ENCODE data around the gene PICALM. TPM values are rescaled to one million over a fixed set of nuclear protein-coding genes. Genes with fewer than 3 reads are reported as not detected.

The PICALM gene
- total RNA-seq, 1 experiment from 2014 or later: 211 TPM

GRCh38 chr11:86079421-86079820, 10.5 kb upstream of the PICALM start:
- DNase-seq (ENCODE audit: low read depth): no peak

- no peak for DNase-seq (ENCODE audit: low read depth)
Measured at GRCh38 chr11:86073948-86074347, 5.1 kb upstream of the PICALM start.

- no peak for DNase-seq (ENCODE audit: low read depth)
Measured at GRCh38 chr11:86072211-86072610, 3.3 kb upstream of the PICALM start.

- no peak for DNase-seq (ENCODE audit: low read depth)
Measured at GRCh38 chr11:86070142-86071056, 1.5 kb upstream of the PICALM start.

- DNase-seq (ENCODE audit: low read depth): peak; percentile 96
Measured at GRCh38 chr11:86069408-86070101, 671 bp upstream of the PICALM start.

- peak; percentile 23 for DNase-seq (ENCODE audit: low read depth)
Measured at GRCh38 chr11:86068138-86068871, 579 bp downstream of the PICALM start.

GRCh38 chr11:86067851-86068137, 1.1 kb downstream of the PICALM start:
- DNase-seq (ENCODE audit: low read depth): no peak

GRCh38 chr11:86067009-86067850, 1.7 kb downstream of the PICALM start:
- DNase-seq (ENCODE audit: low read depth): no peak

GRCh38 chr11:86066657-86067008, 2.3 kb downstream of the PICALM start:
- no peak for DNase-seq (ENCODE audit: low read depth)

- no peak for DNase-seq (ENCODE audit: low read depth)
Measured at GRCh38 chr11:86066033-86066432, 2.9 kb downstream of the PICALM start.

GRCh38 chr11:86064220-86064803, 4.6 kb downstream of the PICALM start:
- DNase-seq (ENCODE audit: low read depth): no peak

GRCh38 chr11:86063536-86063935, 5.3 kb downstream of the PICALM start:
- peak; percentile 37 for DNase-seq (ENCODE audit: low read depth)

- DNase-seq (ENCODE audit: low read depth): no peak
Measured at GRCh38 chr11:86062719-86063118, 6.2 kb downstream of the PICALM start.

GRCh38 chr11:86061483-86062205, 7.2 kb downstream of the PICALM start:
- no peak for DNase-seq (ENCODE audit: low read depth)

GRCh38 chr11:86060544-86060943, 8.3 kb downstream of the PICALM start:
- no peak for DNase-seq (ENCODE audit: low read depth)

- DNase-seq (ENCODE audit: low read depth): no peak
Measured at GRCh38 chr11:86058360-86058759, 10.5 kb downstream of the PICALM start.

- DNase-seq (ENCODE audit: low read depth): no peak
Measured at GRCh38 chr11:86056351-86056854, 12.5 kb downstream of the PICALM start.

GRCh38 chr11:86052693-86053641, 15.9 kb downstream of the PICALM start:
- DNase-seq (ENCODE audit: low read depth): no peak

- DNase-seq (ENCODE audit: low read depth): no peak
Measured at GRCh38 chr11:86050196-86050709, 18.6 kb downstream of the PICALM start.

Measured in RPMI7951 (cell line).